K562 (cell line): ENCODE results near the gene OR2B2. TPM values are rescaled to one million over a fixed set of nuclear protein-coding genes. Genes with fewer than 3 reads are reported as not detected.

Source experiments
- CC2D1A ChIP-seq: fragments of 450-650 bp; IDR thresholded peaks from 2 replicates; pipeline ENCODE4 v1.6.1; 2017; ENCODE audit warnings: mild to moderate bottlenecking
- FIP1L1 ChIP-seq: fragments of 200-400 bp; formaldehyde crosslinking; IDR thresholded peaks from 2 replicates; pipeline ENCODE4 v1.6.1; 2018; ENCODE audit warnings: mild to moderate bottlenecking, low read depth, low read length; ENCODE audit not compliant: poor library complexity, severe bottlenecking
- KDM4B ChIP-seq, 2 experiments: fragments of 450-650 bp in 1 of 2; sonication (generic) in 1 of 2; IDR thresholded peaks; 2 replicates each; pipeline ENCODE4 v1.6.1; 2016 to 2017; ENCODE audit warnings: borderline replicate concordance in 2 of 2, antibody characterized with exemption in 1 of 2, low read depth in 1 of 2, mild to moderate bottlenecking in 1 of 2
- TCF7L2 ChIP-seq: fragments of 150-350 bp; IDR thresholded peaks from 2 replicates; pipeline ENCODE4 v1.6.1; 2016; ENCODE audit warnings: low read depth, mild to moderate bottlenecking, low read length, moderate library complexity
- ZNF79 ChIP-seq: fragments of 250-450 bp; sonication (Bioruptor Pico); IDR thresholded peaks from 2 replicates; pipeline ENCODE4 v1.4.0; 2020; ENCODE audit warnings: low read depth, mild to moderate bottlenecking, moderate library complexity
- polyA plus RNA-seq, 8 experiments: library from polyadenylated mRNA; depleted of rRNA in 4 of 8; stranded (reverse) in 5 of 8; unstranded in 3 of 8; fragments of >200 nt; fragmentation: Nextera tagmentation in 2 of 8; fragmentation: Illumina TruSeq in 1 of 8; extraction: Ambion mirVana in 2 of 8; extraction: Trizol in 1 of 8; gene quantifications; 2 replicates each; pipeline versions ENCODE4 v1.2.1 to v1.2.3, GENCODE V29; 2011 to 2014; ENCODE audit warnings: inconsistent platforms in 1 of 8, missing spikeins in 1 of 8
- total RNA-seq, 7 experiments: library from RNA; depleted of rRNA in 6 of 7; stranded (reverse); fragments of >200 nt in 6 of 7; fragmentation: Illumina TruSeq in 2 of 7; extraction: Trizol in 2 of 7; gene quantifications; 2 replicates each; pipeline versions ENCODE4 v1.2.1 to v1.2.3, GENCODE V29; 2011 to 2021; ENCODE audit warnings: low replicate concordance in 1 of 7
- TF ChIP-seq, protein P1 (sequence below): fragments of 450-650 bp; formaldehyde crosslinking; IDR thresholded peaks from 2 replicates; pipeline ENCODE4 v1.4.0; 2020; ENCODE audit warnings: mild to moderate bottlenecking, mixed read lengths
- TF ChIP-seq, protein P2 (sequence below), 2 experiments: fragments of 450-650 bp; IDR thresholded peaks; 2 replicates each; pipeline ENCODE4 v1.6.1; 2016; ENCODE audit warnings: mild to moderate bottlenecking in 2 of 2, borderline replicate concordance in 1 of 2, low read depth in 1 of 2, moderate library complexity in 1 of 2
- TF ChIP-seq, protein P3 (sequence below), 3 experiments: fragments of 200-800 bp in 1 of 3; sonication (Bioruptor generic) in 1 of 3; sonication (generic) in 1 of 3; formaldehyde crosslinking in 1 of 3; IDR thresholded peaks; 2 replicates each; pipeline versions ENCODE4 v1.6.1 to v1.8.0; 2016 to 2022; ENCODE audit warnings: mild to moderate bottlenecking in 2 of 3, missing compliant biosample characterization in 2 of 3, missing genetic modification characterization in 2 of 3, missing genetic modification reagents in 1 of 3
- TF ChIP-seq, protein P4 (sequence below): sonication (generic); formaldehyde crosslinking; IDR thresholded peaks from 2 replicates; pipeline ENCODE4 v1.8.1; 2023; ENCODE audit warnings: mild to moderate bottlenecking, missing genetic modification reagents
- TF ChIP-seq, protein P5 (sequence below): sonication (generic); formaldehyde crosslinking; IDR thresholded peaks from 2 replicates; pipeline ENCODE4 v1.8.0; 2023; ENCODE audit warnings: mild to moderate bottlenecking, missing genetic modification reagents

The OR2B2 gene
- total and polyA plus RNA-seq, 9 of the 15 experiments (the other 6 are each of a cell fraction or from before 2014, with no cell fraction given): 0.24 TPM; not detected in 8

DNA sequence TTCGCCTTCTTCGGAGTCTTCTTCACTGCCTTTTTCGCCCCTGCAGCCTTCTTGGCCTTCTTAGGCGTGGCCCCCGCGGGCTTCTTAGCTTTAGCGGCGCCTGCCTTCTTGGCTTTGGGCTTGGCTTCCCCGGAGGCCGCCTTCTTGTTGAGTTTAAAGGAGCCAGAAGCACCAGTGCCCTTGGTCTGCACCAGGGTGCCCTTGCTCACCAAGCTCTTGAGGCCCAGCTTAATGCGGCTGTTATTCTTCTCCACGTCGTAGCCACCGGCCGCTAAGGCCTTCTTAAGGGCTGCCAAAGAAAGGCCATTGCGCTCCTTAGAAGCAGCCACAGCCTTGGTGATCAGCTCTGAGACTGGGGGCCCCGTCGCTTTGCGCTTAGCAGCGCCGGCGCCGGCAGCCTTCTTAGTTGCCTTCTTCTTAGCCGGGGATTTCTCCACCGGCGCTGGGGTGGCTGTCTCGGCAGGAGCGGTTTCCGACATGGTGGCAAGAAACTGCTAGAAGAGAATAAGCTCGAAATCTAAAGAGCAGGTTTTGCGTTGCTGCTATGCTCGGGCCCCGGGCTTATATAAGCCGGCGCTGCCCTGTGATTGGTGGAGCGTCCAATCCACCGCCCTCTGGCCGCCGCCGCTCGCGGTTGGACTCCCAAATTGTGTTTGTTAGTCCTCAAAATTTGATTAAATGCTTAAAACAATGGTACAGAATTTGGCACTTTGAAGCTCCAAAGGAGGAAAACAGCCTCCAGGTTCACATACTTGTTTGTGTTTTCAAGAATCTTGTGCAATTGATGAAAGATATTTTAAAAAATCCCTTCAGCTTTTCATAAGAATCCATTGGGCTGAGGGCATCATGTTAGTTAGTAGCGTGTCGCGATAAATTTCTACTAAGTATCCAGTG lies 44.9 kb downstream of the OR2B2 start (continued):
- TF ChIP-seq, protein P1, sequence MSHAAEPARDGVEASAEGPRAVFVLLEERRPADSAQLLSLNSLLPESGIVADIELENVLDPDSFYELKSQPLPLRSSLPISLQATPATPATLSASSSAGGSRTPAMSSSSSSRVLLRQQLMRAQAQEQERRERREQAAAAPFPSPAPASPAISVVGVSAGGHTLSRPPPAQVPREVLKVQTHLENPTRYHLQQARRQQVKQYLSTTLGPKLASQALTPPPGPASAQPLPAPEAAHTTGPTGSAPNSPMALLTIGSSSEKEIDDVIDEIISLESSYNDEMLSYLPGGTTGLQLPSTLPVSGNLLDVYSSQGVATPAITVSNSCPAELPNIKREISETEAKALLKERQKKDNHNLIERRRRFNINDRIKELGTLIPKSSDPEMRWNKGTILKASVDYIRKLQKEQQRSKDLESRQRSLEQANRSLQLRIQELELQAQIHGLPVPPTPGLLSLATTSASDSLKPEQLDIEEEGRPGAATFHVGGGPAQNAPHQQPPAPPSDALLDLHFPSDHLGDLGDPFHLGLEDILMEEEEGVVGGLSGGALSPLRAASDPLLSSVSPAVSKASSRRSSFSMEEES (CRISPR knock-in tag): no peak
- TF ChIP-seq ZNF79 (CRISPR knock-in tag) (no peak), KDM4B (IDR thresholded peaks at IDR 0.05; ENCODE audit: borderline replicate concordance in 2 of 2, low read depth in 1 of 2) (0 out of 4 replicates have a peak, but pooled peaks of 1 of the 2 experiments have one; percentile 25), TCF7L2 (no peak), FIP1L1 (peak; percentile 94), CC2D1A (no peak)
- TF ChIP-seq, protein P2, sequence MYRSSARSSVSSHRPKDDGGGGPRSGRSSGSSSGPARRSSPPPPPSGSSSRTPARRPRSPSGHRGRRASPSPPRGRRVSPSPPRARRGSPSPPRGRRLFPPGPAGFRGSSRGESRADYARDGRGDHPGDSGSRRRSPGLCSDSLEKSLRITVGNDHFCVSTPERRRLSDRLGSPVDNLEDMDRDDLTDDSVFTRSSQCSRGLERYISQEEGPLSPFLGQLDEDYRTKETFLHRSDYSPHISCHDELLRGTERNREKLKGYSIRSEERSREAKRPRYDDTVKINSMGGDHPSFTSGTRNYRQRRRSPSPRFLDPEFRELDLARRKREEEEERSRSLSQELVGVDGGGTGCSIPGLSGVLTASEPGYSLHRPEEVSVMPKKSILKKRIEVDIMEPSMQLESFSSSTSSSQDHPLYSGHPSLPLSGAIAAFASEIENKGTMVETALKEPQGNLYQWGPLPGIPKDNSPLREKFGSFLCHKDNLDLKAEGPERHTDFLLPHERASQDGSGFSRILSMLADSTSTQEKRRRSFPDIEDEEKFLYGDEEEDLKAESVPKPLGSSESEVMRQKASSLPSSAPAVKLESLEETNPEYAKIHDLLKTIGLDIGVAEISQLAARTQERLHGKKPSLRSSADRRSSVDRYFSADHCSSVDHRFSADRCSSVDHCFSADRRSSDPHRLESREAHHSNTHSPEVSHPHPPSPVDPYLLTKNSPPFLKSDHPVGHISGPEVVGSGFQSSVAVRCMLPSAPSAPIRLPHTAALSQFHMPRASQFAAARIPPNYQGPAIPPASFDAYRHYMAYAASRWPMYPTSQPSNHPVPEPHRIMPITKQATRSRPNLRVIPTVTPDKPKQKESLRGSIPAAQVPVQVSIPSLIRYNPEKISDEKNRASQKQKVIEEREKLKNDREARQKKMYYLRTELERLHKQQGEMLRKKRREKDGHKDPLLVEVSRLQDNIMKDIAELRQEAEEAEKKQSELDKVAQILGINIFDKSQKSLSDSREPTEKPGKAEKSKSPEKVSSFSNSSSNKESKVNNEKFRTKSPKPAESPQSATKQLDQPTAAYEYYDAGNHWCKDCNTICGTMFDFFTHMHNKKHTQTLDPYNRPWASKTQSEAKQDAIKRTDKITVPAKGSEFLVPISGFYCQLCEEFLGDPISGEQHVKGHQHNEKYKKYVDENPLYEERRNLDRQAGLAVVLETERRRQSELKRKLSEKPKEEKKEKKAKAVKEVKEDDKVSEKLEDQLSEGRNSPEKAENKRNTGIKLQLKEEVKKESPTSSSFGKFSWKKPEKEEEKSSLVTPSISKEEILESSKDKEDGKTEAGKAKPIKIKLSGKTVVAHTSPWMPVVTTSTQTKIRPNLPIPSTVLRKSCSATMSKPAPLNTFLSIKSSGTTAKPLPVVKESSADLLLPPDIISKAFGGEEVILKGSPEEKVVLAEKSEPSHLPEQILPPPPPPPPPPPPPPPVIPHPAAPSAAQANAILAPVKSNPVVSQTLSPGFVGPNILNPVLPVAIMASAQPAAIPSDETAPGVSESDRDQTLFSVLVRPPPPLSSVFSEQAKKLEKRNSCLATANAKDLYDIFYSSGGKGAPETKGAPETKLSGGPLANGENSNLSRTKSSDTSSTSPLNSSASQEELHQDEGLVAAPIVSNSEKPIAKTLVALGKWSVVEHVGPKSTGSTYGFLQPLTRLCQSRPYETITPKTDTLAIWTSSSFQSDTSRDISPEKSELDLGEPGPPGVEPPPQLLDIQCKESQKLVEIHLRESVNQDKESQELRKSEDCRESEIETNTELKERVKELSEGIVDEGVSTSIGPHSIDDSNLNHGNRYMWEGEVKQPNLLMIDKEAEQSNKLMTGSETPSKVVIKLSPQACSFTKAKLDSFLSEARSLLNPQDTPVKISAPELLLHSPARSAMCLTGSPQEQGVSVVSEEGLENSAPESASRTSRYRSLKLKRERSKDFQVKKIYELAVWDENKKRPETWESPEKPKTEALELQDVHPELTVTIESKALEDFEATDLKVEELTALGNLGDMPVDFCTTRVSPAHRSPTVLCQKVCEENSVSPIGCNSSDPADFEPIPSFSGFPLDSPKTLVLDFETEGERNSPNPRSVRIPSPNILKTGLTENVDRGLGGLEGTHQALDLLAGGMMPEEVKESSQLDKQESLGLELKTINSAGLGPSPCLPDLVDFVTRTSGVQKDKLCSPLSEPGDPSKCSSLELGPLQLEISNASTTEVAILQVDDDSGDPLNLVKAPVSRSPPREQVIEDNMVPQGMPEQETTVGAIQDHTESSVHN (IDR thresholded peaks at IDR 0.05; ENCODE audit: borderline replicate concordance in 1 of 2, low read depth in 1 of 2): no peak
- TF ChIP-seq, protein P3, sequence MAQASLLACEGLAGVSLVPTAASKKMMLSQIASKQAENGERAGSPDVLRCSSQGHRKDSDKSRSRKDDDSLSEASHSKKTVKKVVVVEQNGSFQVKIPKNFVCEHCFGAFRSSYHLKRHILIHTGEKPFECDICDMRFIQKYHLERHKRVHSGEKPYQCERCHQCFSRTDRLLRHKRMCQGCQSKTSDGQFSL (CRISPR knock-in tag; IDR thresholded peaks at IDR 0.05): no peak
- TF ChIP-seq, protein P3 (tag; IDR thresholded peaks at IDR 0.05): no peak
- TF ChIP-seq, protein P4, sequence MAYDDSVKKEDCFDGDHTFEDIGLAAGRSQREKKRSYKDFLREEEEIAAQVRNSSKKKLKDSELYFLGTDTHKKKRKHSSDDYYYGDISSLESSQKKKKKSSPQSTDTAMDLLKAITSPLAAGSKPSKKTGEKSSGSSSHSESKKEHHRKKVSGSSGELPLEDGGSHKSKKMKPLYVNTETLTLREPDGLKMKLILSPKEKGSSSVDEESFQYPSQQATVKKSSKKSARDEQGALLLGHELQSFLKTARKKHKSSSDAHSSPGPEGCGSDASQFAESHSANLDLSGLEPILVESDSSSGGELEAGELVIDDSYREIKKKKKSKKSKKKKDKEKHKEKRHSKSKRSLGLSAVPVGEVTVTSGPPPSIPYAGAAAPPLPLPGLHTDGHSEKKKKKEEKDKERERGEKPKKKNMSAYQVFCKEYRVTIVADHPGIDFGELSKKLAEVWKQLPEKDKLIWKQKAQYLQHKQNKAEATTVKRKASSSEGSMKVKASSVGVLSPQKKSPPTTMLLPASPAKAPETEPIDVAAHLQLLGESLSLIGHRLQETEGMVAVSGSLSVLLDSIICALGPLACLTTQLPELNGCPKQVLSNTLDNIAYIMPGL (CRISPR knock-in tag): no peak
- TF ChIP-seq, protein P5, sequence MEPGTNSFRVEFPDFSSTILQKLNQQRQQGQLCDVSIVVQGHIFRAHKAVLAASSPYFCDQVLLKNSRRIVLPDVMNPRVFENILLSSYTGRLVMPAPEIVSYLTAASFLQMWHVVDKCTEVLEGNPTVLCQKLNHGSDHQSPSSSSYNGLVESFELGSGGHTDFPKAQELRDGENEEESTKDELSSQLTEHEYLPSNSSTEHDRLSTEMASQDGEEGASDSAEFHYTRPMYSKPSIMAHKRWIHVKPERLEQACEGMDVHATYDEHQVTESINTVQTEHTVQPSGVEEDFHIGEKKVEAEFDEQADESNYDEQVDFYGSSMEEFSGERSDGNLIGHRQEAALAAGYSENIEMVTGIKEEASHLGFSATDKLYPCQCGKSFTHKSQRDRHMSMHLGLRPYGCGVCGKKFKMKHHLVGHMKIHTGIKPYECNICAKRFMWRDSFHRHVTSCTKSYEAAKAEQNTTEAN: no peak
